ENCODE results near the gene JCAD. TPM values are rescaled to one million over a fixed set of nuclear protein-coding genes. Genes with fewer than 3 reads are reported as not detected.

The JCAD gene
- total and polyA plus RNA-seq, 2 of the 8 experiments (the other 6 are each of a cell fraction or from before 2014, with no cell fraction given), result 0.56 to 5.2 TPM

DNA sequence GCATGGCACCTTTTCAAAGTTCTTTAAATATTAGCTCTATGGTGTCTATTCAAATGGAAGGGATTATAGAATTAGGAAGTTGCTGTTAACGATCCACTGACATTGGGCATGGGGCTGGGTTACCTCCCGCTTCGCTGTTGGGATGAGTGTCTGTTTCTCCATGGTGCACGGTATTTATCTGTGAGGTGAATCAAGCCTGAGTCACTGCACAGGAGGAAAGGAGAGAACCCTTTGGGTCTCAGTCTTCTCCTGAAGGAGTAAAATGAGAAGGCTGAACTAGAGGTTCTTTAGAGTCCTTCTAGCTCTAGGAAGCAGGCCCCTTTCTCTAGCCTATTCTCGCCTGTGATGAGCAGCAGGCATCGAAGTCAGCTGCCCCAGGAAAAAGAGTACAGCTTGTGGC, 7.3 kb downstream of the JCAD start:
- Histone ChIP-seq H2AFZ (ENCODE audit: low read length) (no peak overlapping the region), H3K4ac (replicated peaks; ENCODE audit: insufficient read length, low read depth, low read length) (no peak overlapping the region), H3K27me3 (replicated peaks in 1 of 4; ENCODE audit: control insufficient read depth in 3 of 4, extremely low read depth in 1 of 4, insufficient read depth in 3 of 4, low read length in 3 of 4) (no peaks in the 10 kb centered on the region; a peak in 1 of 7 replicates), H3K79me2 (ENCODE audit: control insufficient read depth in 1 of 2, insufficient read depth in 2 of 2, low read length in 2 of 2) (no peaks in the 10 kb centered on the region), H3K9ac (replicated peaks in 1 of 4; ENCODE audit: extremely low read depth in 1 of 4, low read depth in 3 of 4, low read length in 3 of 4) (no peak overlapping the region), H3K4me2 (ENCODE audit: insufficient read depth in 1 of 2, low read depth in 2 of 2, low read length in 2 of 2) (no peak overlapping the region), H2BK20ac (ENCODE audit: low read length) (no peak overlapping the region), H3K4me1 (replicated peaks in 1 of 4; ENCODE audit: control insufficient read depth in 3 of 4, insufficient read depth in 4 of 4, low read length in 3 of 4) (peaks cover 0 to 7% (median 5%) of the 10 kb centered on the region in 4 experiments; a peak in 4 of 7 replicates), H2BK120ac (replicated peaks; ENCODE audit: low read depth, low read length) (no peak overlapping the region), H3K56ac (replicated peaks; ENCODE audit: insufficient read length, low read depth, low read length) (no peak overlapping the region), H2AK5ac (ENCODE audit: low read depth, low read length) (no peak overlapping the region; the same call in 1 of the 2 replicates), H3K27ac (ENCODE audit: low read depth, low read length) (no peak overlapping the region), H4K8ac (ENCODE audit: extremely low read depth, insufficient read depth, low read length) (no peak overlapping the region), H3K23me2 (ENCODE audit: low read depth, low read length) (0 out of 2 replicates have a peak, but pooled peaks cover 1% of the 10 kb centered on the region), H2BK15ac (ENCODE audit: low read length) (peak overlapping the region; percentile 53; the same call in 1 of the 2 replicates), H3K23ac (ENCODE audit: insufficient read length) (no peak overlapping the region), H2BK12ac (ENCODE audit: low read depth, low read length) (no peak overlapping the region), H4K20me1 (replicated peaks in 1 of 2; ENCODE audit: control insufficient read depth in 1 of 2, insufficient read depth in 2 of 2, low read length in 2 of 2) (no peaks in the 10 kb centered on the region), H4K5ac (ENCODE audit: insufficient read length, low read depth, low read length) (no peak overlapping the region), H3K9me3 (ENCODE audit: insufficient read depth in 2 of 2, low read depth in 1 of 2, low read length in 1 of 2) (no peaks in the 10 kb centered on the region), H2BK5ac (ENCODE audit: low read depth, low read length) (no peak overlapping the region), H3K14ac (ENCODE audit: insufficient read length) (no peak overlapping the region), H3K36me3 (ENCODE audit: control insufficient read depth in 2 of 4, insufficient read depth in 4 of 4, low read length in 3 of 4) (no peaks in the 10 kb centered on the region), H3K4me3 (ENCODE audit: extremely low read depth in 1 of 4, insufficient read depth in 2 of 4, low read depth in 3 of 4, low read length in 4 of 4) (no peak overlapping the region), H3K79me1 (ENCODE audit: low read depth, low read length) (no peaks in the 10 kb centered on the region), H3K18ac (ENCODE audit: extremely low read depth, low read length) (no peak overlapping the region), H4K91ac (replicated peaks; ENCODE audit: insufficient read length, low read length) (no peak overlapping the region)
- CTCF ChIA-PET (ENCODE audit: partially characterized antibody), result interaction anchor here (0.6 to 1.6 kb wide), 4 partner anchors 9 to 518 kb away, joined by 3 read pairs; no protein-coding TSS in a partner anchor
- no peak for TF ChIP-seq KDM4A (IDR thresholded peaks at IDR 0.05; ENCODE audit: low read depth, low read length, severe bottlenecking)
- TF ChIP-seq BACH1 (IDR thresholded peaks at IDR 0.05; ENCODE audit: low read length), result no peak
- TF ChIP-seq POU5F1 (IDR thresholded peaks at IDR 0.05; ENCODE audit: low read depth, low read length), result no peak
- TF ChIP-seq CEBPB (IDR thresholded peaks at IDR 0.05; ENCODE audit: low read depth, low read length), result no peak
- TF ChIP-seq TEAD4 (IDR thresholded peaks at IDR 0.05; ENCODE audit: low read depth, low read length), result no peak
- no peak for TF ChIP-seq SUZ12 (IDR thresholded peaks at IDR 0.05; ENCODE audit: low read length)
- no peak for TF ChIP-seq CBX8 (IDR thresholded peaks at IDR 0.05; ENCODE audit: borderline replicate concordance, low read depth, low read length)
- no peak for TF ChIP-seq BRCA1 (IDR thresholded peaks at IDR 0.05; ENCODE audit: low read depth, low read length)
- TF ChIP-seq TAF1 (IDR thresholded peaks at IDR 0.05; ENCODE audit: low read depth, low read length), result no peak
- no peak for TF ChIP-seq ASH2L (IDR thresholded peaks at IDR 0.05; ENCODE audit: low read length)
- 92% methylated on average over 6 of the region's 6 CpGs; no CpG with 5 or more reads in 1 of the 2 experiments for WGBS, 2 experiments (ENCODE audit: extremely low coverage in 1 of 2, insufficient coverage in 1 of 2, insufficient read length in 1 of 2, insufficient replicate concordance in 2 of 2, low coverage in 1 of 2, low lambda C conversion rate in 2 of 2, missing lambda C conversion rate in 1 of 2)
- FAIRE-seq (no peak), DNase-seq (ENCODE audit: low read depth in 1 of 2, low spot score in 2 of 2) (no peak)
- POLR2A ChIA-PET (ENCODE audit: partially characterized antibody), result no interaction called here
